ENCODE data around the gene USP6NL.
"Not testable (repeated sequence)": the region's sequence is repeated elsewhere in the genome, so short reads cannot be mapped to it uniquely, and the experiment has no call there.

USP6NL gene

GRCh38 chr10:11611248-11612020 lies at the start of gene USP6NL:
TSS of gene USP6NL (minus strand) at chr10:11611650. CDS start at chr10:11597634, 14,016 bp downstream.
- no peak for DNase-seq

DNA sequence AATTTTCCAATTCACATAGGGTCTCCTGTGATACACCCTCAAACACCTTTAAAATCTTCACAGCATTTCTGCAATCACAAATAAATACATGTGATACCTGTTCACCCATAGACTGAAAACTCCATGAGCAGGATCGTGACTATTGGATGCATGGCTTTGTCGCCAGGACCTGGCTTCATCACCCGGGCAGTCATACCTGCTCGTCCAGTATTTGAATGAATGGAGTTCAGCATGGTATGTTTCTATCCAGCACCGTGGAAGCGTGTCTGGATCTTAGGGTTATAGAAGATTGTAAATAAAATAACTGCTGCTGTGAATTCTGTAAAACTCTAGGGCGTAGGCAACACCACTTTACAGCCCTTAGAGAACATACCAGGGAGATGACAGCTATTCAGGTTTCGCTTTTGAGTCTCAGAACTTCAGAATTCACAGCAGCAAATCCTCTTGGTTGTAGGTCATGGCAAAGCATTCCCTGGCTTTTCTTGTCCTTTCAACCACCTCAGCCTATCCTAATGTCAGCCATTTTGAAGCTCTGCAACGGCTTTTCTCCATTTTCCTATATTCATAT lies 47.4 kb upstream of the USP6NL start:
- DNase-seq = no peak

DNA sequence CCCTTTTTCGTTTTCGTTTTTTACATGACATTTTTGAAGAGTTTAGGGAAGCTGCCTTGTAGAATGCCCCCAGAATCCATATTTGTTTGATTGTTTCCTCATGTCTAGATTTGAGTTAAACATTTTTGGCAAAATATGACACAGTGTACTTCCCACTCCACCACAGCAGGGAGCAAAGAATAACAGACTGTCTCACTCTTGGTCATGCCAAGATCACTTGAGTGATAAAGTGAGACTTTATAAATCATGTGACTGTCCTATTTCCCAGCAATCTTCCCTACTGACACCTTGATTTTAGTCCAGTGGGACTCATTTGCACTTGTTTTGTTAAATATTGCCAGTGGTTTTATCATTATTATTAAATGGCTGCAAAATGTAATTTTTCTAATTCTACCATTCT lies 44.4 kb upstream of the USP6NL start:
- DNase-seq = no peak

GRCh38 chr10:11654659-11655058 lies 43.2 kb upstream of the USP6NL start:
- DNase-seq = no peak

DNA sequence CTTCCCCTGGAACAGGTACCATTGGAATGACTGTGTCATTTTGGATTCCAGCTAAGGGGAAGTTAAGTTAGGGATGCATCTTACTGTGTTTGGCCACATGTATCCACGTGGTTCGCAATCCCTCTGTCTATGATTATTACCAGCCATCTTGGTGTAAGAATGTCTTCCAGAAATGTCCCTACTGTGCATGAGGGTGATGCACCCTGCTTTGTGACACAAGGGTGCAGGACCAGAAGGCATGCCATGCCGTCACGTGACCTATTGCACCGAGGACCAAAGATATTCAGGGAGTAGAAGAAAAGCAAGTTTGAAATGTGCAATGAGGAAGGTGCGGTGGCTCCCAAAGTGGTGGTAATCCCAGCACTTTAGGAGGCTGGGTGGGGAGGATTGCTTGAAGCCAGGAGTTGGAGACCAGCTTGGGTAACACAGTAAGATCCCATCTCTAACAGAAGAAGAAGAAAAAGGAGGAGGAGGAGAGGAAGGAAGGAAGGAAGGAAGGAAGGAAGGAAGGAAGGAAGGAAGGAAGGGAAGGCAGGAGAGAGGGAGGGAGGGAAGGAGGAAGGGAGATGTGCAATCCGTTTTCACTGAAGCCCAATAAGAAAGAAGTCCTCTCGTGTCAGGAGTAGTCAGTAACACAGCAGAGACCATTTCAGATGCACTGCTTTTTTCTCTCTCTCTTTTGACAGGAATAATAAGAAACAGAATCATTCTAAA lies 42.5 kb upstream of the USP6NL start:
- DNase-seq = no peak

DNA sequence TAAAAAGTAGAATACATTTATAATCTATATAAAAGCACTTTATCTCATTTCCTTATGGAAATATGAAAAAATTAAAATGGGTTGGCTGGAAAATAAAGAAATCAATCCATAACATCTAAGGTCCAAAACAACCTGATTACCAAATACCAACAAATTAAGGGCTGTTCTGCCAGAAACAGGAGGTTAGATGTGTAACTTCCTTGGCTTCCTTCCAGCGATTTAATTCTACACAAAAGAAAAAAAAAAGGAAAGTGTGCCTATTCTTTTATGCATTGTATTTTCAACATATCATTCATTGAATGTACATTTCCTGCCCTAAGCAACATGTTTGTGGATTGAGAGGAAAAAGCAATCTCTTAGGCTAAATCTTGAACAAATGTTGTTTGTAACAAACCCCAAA lies 36.2 kb upstream of the USP6NL start:
- no peak for DNase-seq

- DNase-seq = no peak
These were observed 35.0 kb upstream of the USP6NL start for GRCh38 chr10:11646450-11646849.

DNA sequence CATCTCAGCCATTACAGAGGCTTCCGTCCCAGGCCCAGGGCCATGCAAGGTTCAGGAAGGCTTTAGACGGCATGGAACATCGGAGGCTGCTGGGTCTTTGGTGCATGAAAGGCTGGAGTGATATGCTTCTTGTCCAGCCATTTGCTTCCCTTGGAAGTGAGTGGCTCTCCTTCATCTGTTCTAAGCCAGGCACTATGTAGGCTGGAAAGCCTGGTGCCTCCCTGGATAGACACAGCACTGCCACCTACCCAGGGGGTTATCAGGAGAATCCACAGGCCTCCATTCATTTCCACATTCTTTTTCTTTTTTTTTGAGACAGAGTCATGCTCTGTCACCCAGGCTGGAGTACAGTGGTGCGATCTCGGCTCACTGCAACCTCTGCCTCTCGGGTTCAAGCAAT lies 31.6 kb upstream of the USP6NL start:
- DNase-seq = no peak

DNA sequence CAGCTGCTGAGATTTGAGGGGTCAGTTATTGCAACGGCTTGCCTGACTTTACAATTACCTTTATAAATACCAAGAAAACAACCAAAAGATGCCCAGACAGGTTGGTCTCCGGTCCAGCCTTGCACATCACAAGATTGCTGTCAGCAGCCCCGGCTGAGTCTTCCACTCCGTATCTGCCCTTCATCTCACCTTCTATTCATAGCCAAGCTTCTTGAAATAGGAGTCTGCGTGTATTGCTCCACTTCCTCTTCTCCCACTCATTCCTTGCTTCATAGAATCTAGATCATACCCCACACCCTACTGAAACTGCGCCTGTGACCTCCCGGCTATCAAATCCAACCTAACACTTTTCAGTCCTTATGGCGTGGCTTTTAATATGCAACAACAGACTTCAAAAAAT lies 31.1 kb upstream of the USP6NL start:
- no peak for DNase-seq

GRCh38 chr10:11639849-11640764 lies 28.7 kb upstream of the USP6NL start:
- no peak for DNase-seq

- no peak for DNase-seq
These were observed 27.9 kb upstream of the USP6NL start for GRCh38 chr10:11639362-11639761.

DNA sequence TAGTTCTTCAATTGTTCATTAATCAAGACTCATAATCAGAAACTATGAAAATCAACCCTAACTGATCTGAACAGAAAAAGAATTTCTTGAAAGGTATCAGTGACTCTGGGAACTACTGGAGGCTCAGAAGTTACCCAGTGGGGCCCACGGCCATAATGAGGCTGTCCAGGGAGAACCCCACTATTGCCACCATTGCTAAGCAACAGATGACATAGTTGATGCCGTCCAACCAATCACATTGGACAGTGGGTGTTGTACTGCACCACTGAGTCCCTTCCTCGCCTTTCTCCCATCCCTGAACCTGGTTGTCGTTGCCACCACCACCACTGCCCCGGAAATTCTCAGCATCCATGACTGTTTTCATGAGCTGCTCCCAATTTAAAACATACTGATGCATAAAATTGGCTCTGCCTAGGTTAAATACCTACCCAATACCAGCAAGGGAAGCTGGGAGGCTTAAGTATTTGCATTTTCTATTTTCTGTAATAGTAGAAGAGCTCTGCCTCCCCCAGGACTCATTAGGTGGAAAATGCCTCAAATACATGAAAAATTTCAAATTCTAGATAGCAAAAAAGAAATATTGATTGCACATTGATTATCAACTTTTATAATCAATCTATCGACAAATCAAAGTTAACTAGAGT lies 26.7 kb upstream of the USP6NL start:
- DNase-seq = no peak

DNA sequence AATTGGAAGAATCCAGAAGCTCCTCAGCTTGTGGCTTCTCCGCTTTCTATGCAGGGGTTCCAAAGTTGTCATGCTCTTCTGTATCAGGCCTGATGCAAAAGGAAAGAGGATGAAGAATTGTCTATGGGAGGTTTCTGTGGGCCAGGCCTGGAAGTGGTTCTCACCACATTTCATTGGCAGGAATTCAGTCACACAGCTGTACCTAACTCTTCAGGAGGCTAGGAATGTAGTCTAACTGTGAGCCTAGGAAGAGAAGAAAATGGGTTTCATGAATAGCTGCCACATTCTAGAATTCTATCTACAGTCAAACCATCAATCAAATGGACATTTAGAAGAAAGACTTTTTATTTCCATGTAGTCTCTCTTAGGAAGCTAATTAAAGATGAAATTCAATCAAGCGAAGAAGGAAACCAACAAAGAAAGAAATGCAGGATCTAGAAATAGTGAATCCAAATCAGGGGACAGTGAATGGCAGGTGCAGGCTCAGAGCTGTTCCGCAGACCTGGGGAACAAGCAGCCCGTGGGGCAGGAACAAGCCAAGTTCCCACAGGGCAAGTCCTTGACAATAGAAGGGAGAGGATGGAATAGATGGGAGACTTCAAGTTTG lies 25.4 kb upstream of the USP6NL start:
- DNase-seq = no peak

DNA sequence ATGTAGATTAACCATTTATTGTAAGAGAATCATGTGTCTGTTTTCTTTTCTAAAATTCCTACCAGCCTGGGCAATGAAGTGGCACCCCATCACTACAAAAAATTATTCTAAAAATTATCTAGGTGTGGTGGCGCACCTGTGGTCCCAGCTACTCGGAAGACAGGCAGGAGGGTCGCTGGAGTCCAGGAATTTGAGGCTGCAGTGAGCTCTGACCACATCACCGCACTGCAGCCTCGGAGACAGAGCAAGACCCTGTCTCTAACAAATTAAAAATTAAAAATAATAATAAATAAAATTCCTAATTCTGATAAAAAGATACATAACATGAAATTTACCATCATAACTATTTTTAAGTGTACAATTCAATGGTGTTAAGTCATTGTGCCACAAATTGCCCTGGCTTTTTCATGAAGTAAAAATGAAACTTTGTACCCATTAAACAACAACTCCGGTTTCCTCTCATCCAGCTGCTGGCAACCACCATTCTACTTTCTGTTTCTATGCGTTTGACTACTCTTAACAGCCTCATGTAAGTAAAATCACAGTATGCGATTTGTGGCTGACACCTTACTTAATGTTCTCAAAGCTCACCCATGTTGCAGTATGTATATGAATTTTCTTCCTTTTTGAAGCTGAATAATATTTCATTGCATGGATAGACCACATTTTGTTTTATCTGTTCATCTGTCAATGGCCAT lies 20.6 kb upstream of the USP6NL start:
- no peak for DNase-seq

- no peak for DNase-seq
These were observed 19.8 kb upstream of the USP6NL start for GRCh38 chr10:11631291-11631690.

GRCh38 chr10:11629731-11630130 lies 18.3 kb upstream of the USP6NL start:
- DNase-seq = no peak

DNA sequence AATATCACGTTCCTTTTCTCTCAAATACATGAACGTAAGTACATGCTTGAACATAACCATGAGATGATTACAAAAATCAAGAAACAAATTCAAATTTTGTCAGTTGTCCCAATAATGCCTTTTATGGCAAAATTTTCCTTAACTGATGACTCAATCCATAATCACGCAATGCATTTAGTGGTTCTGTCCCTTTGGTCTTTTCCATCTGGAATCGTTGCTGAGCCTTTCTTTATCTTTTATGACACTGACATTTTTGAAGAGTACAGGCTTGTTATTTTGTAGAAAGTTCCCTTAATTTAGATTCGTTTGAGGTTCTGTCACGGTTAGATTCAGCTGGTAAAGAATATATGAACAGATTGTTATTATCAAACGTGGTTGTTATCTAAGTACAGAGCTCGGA lies 16.5 kb upstream of the USP6NL start:
- not testable (repeated sequence) for DNase-seq

DNA sequence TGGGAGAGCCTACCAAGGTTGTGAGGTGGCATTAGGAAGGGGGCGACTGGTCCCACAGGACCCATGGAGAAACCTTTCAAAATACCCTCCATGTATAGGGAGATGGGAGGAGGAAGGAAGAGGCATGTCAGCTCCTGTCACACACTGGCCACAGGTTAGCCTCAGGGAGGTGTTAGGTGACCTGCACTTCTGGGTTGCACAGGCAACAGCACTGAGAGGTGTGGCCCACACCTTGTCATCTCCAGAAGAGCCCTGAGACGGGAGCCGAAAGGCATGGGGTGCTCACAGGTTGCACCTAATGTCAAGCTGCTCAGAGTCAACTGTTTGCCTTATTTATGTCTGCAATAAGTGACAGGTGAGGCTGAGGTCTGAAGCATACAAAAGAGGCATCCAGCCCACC lies 14.6 kb upstream of the USP6NL start:
- DNase-seq = no peak

GRCh38 chr10:11625019-11625735 lies 13.7 kb upstream of the USP6NL start:
- DNase-seq = no peak

DNA sequence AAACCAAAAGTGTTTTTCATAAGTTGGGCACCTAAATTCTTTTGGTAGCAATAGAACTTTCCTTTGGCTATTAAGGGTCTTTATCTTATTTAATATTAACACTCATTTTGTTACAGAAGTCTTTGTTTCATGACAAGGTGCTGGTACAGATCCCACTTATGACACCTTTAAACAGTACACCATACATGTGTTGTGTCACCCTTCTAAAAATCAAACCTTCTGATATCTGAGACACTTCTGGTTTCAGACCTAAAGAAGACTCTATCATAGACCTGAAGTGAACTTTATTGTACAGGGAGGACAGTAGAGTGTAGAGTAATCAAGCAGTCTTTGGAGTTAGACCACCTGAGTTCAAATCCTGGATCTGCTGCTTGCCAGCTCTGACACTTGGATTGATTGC lies 5.8 kb upstream of the USP6NL start:
- no peak for DNase-seq

DNA sequence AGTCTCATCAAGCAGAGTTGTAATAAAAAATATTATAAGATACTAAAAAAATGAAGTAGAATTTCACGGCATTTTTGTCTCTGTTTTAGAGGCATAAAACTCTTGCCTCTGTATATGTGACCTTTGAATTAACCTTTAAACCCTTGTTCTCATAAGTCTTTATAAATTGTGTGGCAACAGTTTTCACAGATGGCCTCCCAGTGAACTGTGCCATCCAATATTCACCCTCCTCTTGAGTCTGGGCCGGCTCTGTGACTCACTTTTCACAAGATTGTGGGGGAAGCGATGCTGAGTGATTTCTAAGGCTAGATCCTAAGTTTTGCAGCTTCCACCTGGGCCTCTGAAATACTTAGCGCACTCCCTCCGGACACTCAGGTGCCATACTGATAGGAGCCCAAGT lies 4.6 kb upstream of the USP6NL start:
- DNase-seq = no peak

All from NCI-H2081 treated with DMSO at 0.1 percent for 48 hours (cell line).